Loucy (cell line): ENCODE measurements around the gene TRIM34.

Source experiments
- CTCF ChIP-seq: fragments of 200-600 bp; sonication (generic); conservative IDR thresholded peaks from 2 replicates; pipeline ENCODE4 v1.5.1; 2014; ENCODE audit warnings: mild to moderate bottlenecking, antibody characterized with exemption, low read length
- EZH2phosphoT487 ChIP-seq: fragments of 200-600 bp; IDR thresholded peaks from 2 replicates; pipeline ENCODE4 v1.6.1; 2018; ENCODE audit warnings: antibody characterized with exemption, mild to moderate bottlenecking, moderate library complexity, borderline replicate concordance

- no peak for TF ChIP-seq CTCF
- TF ChIP-seq EZH2phosphoT487, result no peak
Measured at GRCh38 chr11:5597953-5598352, 26.8 kb upstream of the TRIM34 start.
